DMS 273 (cell line): Measurements from ENCODE around the gene CEP112.

Experiments used
- DNase-seq: peaks from one replicate; lab custom pipeline; 2025; ENCODE audit not compliant: unreplicated experiment; lab: John Stamatoyannopoulos, UW

The CEP112 gene

DNA sequence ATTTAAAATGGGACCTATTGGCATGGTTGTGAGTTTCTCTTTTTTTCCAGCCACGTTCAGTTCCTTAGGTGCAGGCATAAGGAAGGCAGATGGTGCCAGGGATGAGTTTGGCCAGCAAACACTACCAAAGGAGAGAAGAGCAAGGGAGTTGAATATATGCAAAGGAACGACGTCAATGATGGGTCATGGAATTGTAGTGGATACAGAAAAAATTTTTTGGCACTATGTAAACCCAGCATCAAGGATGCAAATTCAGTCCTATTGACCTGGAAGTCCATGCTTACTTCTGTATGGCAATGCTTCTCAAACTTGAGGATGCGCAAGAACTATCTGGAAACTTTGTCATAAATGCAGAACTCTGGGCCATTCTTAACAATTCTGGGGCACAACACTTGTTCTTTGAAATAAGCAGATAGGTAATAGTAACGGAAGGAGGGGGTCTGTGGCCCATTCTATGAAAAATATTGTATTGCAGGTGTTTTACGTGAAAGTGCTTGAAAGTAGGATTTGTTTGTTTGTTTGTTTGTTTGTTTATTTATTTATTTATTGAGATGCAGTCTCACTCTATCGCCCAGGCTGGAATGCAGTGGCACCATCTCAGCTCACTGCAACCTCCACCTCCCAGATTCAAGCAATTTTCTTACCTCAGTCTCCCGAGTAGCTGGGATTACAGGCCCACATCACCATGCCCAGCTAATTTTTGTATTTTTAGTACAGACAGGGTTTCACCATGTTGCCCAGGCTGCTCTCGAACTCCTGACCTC, 19.3 kb upstream of the CEP112 start:
- no peak for DNase-seq

DNA sequence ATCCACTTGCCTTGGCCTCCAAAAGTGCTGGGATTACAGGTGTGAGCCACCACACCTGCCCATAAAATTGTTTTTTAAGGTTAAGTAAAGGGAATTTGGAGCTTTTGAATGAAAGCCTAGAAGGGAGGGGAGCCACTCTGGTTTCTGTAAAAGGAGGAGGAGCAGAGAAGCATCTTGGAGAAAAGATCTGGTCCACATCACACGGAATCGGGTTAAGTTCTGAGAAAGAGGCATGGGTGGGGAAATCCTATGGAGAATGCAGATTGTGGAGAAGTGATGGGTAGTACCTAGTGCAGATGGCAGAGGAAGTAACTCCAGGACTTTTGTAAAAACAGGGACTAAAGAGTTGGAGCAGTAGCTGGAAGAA, 18.3 kb upstream of the CEP112 start:
- DNase-seq, result no peak

DNA sequence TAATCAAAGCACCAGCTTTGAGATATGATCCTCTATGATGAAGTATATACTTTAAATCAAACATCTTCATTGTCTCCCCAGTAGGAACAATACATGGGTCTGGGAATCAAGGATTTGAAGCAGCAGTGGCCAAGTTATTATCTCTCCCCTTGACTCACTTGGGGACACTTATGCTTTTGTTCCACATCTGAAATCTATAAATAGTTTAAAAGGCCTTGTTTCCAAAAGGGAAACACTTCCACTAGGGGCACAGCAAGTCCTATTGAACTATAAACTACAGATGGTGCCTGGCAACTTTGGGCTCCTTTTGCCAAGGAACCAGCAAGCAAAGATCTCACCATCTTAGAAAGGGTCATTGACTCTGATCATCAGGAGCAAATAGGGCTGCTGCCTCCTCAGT, 16.0 kb upstream of the CEP112 start:
- DNase-seq, result no peak

DNA sequence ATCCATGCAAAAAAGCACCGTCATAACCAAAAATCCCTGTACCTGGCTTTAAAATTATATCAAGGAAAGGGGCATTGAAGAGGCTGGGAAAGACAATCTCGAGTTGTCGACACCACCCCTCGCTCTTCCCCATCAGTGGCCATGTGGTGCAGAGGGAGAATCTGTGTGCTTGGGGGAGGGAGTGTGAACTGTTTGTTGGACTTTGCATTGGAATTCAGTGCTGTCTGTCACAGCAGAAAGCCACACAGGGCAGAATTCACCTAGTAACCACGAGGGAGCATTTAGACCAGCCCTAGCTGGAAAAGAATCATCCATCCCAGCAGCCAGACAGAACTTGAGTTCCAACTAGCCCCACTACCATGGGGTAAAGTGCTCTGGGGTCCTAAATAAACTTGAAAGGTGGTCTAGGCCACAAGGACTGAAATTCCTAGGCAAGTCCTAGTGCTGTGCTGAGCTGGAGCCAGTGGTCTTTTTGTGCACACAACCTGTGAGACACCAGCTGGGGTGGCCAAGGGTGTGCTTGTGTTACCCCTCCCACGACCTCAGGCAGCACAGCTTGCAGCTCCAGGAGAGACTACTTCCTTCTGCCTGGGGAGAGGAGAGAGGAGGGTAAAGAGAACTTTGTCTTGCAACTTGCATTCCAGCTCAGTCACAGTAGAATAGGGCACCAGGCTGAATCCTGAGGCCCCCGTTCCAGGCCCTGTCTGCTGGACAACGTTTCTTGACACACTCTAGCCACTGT, 11.5 kb upstream of the CEP112 start:
- no peak for DNase-seq

DNA sequence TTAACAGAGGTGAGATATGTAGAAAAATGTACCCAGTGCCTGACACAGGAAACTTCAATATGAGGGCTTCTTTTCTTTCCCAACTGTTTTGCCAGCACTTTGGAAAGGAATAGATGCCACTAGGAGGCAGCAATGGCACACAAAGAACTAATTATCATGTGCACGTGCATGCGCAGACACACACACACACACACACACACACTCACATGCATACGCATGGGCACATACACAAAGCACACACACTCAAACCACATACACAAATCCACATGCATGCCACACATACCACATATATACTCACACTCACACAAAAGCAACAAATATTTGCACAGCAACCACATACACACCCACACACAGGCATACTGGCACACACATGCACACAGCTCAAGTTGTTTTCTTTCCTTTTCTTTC, 8.8 kb upstream of the CEP112 start:
- peak; percentile 83 for DNase-seq

DNA sequence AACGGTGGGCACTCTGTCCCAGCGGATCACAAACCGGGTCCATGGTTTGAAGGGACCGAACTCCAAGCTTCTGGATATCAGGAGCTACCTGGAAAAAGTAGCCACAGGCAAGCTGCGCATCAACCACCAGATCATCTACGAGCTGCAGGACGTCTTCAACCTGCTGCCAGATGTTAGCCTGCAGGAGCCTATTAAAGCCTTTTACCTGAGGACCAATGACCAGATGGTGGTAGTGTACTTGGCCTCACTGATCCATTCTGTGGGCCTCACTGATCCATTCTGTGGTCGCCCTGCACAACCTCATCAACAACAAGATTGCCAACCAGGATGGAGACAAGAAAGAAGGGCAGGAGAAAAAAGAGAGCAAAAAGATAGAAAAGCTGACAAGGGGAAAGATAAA, 6.3 kb upstream of the CEP112 start:
- no peak for DNase-seq

DNA sequence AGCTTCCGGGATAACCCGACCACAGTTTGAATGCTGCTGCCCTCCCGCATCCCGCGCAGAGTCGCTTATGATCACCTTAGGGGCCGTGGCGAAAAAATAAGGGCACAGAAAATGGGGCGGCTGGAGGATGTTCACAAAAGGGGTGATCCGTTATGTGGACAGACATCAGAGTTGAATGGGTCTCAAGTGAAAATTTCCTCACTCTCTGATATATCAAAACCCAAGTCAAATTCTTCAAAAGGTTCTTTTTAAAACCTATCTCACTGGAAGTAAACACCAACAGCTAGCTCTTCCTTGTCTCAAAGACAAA, 400 bp upstream of the CEP112 start:
- DNase-seq, result no peak

DNA sequence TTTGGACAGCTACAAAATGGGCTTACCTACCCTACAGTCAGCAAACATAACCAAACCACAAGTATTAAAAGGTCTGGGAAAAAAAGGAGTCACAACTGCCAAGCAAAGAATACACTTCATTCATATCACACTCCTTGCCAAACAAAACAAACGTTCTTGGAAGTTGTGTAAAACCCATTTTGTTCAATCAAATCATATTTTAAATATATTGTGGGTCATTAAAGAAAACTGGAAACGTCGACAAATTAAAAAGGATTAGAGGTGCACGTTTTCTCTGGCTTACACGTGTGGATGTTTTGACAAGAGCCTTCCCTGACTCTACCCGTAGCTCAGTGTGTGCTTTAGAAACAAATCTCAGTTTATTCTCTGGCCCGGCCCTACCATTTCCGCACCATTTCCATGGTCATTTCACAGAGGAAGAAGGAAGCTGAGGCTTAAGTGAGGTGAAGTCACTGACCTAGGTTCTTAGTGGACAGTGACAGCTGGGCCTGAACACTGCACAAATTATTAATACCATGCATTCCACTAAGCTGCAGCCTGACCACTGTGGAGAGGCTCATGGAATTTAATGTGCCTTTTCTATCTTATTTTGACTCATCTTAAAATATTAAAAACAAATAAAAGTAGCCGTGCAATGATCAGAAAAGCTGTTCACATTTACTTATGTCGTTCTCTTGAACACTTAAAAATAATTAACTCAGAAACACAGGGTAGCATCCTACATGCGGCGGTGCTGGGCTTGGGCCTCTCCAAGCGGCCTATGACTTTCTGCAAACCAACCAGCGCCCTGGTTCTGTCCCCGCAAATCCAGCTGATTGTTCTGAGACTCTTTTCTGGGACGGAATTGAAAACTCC, 968 bp downstream of the CEP112 start:
- peak; percentile 26 for DNase-seq

DNA sequence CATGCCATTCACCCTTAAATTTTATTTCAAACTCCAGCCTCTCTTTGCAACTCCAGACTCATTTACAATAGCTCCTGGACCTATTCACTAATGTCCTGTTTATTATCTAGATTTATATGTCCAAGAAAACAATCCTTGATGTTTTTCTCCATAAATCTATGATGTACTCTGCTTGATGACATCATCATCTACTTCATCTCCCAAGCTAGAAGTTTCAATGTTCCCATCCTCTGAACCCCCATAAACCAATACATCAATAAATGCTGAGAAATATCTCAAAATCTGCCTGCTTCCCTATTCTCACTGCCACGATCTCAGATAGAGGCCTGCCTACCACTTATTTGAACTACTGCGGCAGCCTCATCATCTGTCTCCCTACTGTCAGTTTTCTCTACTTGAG, 4.2 kb downstream of the CEP112 start:
- DNase-seq, result no peak

DNA sequence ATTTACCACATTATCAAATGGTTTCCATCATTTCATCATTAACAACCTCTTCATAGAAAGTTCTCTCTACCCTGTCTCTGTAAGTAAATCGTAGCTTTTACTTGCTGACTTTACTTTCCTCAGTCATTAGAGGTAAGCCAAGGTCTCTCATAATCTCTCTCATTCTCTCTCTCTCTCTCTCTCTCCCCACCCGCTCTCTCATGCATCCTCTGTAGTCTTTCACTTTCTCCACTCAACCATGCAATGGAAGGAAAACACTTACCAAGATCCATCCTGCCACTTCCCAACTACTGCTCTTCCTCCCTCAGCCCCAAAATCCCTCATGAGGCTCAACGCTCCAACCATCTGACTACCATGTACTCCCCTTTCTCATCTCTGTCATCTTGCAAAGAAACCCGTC, 6.1 kb downstream of the CEP112 start:
- DNase-seq, result no peak

DNA sequence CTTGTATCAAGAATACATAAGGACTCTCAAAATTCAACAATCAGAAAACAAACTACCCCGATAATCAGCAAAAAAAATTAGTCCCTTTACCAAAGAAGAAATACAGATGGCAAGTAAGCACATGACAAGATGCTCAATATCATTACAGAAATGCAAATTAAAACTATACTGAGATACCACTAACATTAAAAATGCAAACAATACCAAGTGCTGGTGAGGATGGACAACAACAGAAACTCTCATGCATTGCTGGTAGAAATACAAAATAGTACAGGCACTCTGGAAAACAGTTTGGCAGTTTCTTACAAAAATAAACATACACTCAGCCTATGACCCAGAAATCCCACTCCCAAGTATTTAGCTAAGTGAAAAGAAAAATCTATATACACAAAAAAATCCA, 7.5 kb downstream of the CEP112 start:
- DNase-seq, result no peak

DNA sequence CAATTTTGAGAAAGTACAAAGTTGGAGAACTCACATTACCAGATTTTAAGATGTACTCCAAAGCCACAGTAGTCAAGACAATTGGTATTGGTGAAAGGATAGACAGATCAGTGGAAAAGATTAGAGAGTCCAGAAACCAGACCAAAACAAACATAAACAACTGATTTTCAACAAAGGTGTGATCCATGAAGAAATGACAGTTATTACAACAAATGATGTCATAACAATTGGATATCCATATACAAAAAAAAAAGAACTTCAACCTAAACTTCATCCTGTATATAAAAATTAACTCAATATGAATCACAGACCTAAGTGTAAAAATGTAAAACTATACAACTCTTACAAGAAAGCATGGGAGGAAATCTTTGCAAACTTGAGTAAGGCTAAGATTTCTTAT, 8.4 kb downstream of the CEP112 start:
- no peak for DNase-seq

DNA sequence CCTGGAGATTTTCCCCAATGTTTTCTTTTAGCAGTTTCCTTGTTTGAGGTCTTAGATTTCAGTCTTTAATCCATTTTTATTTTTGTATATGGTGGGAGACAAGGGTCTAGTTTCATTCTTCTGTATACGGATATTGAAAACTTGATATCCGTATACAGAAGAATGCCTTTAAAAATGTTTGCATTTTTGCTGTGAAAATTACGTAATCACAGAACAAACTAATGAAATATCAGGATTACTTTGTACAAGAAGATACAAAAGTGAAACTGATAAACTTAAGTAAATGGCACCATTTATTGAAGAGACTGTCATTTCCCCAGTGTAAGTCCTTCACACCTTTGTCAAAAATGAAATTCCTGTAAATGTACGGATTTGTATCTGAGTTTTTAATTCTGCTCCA, 13.3 kb downstream of the CEP112 start:
- no peak for DNase-seq

DNA sequence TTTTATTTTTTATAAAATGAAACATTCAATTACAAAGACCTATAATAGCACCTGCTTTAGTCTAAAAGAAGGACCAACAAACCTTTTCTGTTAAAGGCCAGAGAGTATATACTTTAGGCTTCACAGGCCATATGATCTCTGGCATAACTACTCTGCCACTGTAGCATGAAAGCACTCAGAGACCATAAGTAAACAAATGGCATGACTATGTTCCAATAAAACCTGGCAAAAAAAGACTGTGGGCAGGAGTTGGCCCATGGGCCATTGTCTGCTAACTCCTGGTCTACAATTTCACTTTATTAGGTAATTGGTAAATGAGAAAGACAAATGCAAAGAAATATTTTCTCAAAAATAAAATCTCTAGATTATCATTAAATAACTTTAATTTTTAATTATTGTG, 14.9 kb downstream of the CEP112 start:
- no peak for DNase-seq

DNA sequence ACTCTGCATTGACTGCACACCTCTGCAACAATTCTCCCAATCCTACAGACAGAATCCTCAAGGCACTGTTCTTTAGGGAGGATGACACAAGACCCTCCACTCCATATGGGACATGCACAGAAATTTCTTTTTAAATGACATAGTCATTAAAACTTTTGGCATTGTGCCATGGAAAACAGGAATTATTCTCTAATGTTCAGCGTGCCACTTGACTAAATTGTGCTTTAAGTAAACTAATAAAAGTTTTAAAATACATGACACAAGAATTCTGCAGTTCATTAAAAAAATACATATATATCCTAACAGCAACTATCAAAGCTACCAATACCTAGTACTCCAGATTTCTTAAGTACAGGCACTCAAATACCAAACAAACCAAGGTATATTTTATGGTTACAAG, 16.0 kb downstream of the CEP112 start:
- peak; percentile 6 for DNase-seq

DNA sequence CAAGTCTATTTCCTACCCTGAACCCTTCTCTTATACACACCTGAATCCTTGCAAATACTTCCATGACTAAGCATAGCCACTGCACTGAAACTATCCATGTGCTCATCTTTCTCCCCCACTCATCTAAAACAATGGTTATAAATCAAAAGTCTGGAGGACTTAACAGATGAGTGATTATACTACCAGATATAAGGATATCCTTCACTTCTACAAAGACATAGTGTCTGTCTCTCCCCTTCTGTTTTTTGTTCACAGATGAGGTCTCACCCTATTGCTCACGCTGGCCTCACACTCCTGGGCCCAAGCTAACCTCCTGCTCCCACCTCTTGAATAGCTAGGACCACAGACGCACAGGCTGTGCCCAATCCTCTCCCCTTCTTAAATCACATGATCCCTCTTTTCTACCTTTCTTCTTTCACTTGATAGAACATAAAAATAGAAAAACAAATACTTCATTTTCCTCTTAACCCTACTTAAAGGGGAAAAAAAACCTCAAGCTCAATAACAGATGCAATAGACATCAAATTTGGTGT, 19.2 kb downstream of the CEP112 start:
- DNase-seq, result no peak

DNA sequence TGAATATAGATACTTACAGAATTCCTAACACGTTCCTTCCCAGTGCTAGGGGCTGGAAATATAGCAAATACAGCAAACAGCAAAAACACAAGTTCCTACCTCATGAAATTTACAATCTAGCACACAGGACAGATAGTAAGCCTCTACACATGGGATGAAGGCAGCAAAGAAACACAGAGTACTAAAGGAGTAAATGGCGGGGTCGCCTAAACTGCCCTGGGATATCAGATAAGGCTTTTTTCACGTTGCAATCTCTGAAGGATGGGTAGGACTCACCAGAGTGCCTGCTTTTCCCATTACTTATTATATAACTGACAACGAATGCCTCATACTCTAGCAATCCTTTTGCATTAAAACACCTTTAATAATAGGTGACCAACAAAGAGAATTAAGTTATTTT, 19.8 kb downstream of the CEP112 start:
- no peak for DNase-seq

DNA sequence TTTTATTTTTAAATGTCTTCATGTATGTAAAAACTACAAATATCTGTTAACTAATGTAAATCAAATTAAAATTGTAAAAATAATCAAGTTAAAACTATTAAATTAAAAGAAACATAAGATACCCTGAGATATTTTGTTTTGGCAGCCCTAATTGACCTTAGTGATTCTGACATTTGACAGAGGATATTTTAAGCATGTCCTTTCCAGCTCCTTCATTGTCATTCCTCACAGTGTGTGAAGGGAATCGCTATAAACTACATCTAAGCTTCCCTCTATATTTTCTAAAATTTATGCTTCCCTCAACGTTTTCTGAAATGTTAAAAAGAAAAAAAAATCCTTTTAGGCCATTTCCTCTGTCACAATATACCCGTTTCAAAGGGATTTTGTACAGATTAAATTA, 20.2 kb downstream of the CEP112 start:
- no peak for DNase-seq

DNA sequence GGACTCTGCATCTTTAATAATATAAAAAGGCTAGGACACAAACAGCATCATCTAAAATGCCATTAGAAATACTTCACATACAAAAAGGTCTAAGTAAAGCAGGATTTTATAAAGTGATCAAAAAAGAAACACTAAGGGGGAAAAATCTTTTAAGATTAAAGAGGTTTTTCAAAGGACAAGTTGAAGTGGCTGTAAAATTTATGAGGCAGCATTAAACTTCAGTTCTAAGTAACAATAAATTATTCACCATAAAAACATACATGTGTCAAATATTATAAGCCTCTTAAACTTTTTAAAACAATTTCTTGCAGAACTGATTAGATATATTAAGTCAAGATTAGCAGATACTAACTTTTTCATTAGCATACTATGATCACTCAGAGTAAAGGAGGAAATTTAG, 20.8 kb downstream of the CEP112 start:
- DNase-seq, result no peak

DNA sequence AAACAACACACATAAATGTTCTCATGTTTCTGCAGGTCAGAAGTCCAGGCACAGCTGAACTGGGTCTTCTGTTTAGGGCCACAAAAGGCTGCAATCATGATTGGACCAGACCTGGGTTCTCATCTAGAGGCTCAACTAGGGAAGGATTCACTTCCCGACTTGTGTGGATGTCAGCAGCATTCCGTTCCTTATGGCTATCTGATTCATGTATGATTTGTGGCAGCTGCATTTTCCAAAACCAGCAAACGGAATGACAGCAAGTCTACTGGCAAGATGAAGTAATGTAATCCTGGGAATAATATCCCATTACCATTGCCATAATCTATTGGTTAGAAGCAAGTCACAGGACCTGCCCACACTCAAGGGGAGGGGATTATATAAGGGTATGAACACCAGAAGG, 22.1 kb downstream of the CEP112 start:
- no peak for DNase-seq

DNA sequence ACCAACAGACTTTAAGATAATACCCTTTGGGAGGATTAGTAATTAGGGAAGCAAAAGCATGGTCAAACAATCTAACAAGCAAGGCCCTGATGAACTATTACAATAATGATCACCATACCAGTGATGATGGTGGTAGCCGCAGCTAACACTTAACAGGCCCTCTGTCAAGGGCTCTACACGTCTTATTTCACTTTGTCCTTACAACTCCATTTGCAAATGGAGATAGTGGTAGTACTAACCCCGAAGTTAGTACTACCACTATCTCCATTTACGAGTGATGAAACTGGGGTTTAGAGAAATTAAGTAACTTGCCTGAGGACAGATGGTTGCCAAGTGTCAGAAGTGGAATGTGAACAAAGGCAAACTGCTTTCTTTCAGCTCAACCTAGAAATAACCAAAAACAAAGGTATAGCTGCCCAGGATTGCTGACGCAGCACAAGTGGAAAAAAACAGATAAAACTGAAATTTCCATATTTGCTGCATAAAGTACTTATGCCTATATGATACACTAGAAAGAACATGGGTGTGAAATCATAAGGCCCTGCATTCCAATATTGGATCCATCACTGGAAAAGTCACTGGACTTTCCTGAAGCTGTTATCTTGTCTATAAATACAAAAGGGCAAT, 24.6 kb downstream of the CEP112 start:
- DNase-seq, result no peak
